Uterus (tissue), 4 donors: Measurements from ENCODE around the gene ZNF423. TPM values are rescaled to one million over a fixed set of nuclear protein-coding genes. Genes with fewer than 3 reads are reported as not detected.
A peak's percentile ranks its signal among the peaks of the same experiment; 100 is the strongest.

ENCODE experiments used
- DNase-seq, 2 donors: peaks; one replicate each; pipeline ENCODE4 v3.0.0-alpha.2; 2019 to 2020
- H3K27ac ChIP-seq, 2 donors: fragments of 200-600 bp; sonication (generic); 1 replicate in 1 of 2; 2 replicates in 1 of 2; pipeline ENCODE4 v1.5.1; 2016 to 2018
- H3K27me3 ChIP-seq, 2 donors: fragments of 200-600 bp; sonication (generic); one replicate each; pipeline ENCODE4 v1.5.1; 2018 to 2019; ENCODE audit warnings: control low read depth in 1 of 2
- H3K36me3 ChIP-seq, 2 donors: fragments of 200-600 bp; sonication (generic); one replicate each; pipeline ENCODE4 v1.5.1; 2019; ENCODE audit warnings: control low read depth in 1 of 2
- H3K4me1 ChIP-seq, 2 donors: fragments of 200-600 bp; sonication (generic); one replicate each; pipeline ENCODE4 v1.5.1; 2018 to 2019; ENCODE audit warnings: control low read depth in 1 of 2
- H3K4me3 ChIP-seq, 2 donors: fragments of 200-600 bp; sonication (generic); 1 replicate in 1 of 2; 2 replicates in 1 of 2; pipeline ENCODE4 v1.5.1; 2018 to 2019; ENCODE audit warnings: mild to moderate bottlenecking in 1 of 2
- H3K9me3 ChIP-seq, 2 donors: fragments of 200-600 bp; sonication (generic); one replicate each; pipeline ENCODE4 v1.5.1; 2019; ENCODE audit warnings: control low read depth in 1 of 2
- CTCF ChIP-seq, 4 experiments: fragments of 200-600 bp in 2 of 4; fragments of 450-650 bp in 2 of 4; sonication (generic) in 2 of 4; IDR thresholded peaks; one replicate each; pipeline ENCODE4 v1.5.1; 2016 to 2019; ENCODE audit warnings: antibody characterized with exemption in 4 of 4, mild to moderate bottlenecking in 2 of 4, moderate library complexity in 1 of 4
- POLR2A ChIP-seq, 2 donors: fragments of 450-650 bp; IDR thresholded peaks; one replicate each; pipeline ENCODE4 v1.6.1; 2016; ENCODE audit warnings: antibody characterized with exemption in 2 of 2, mild to moderate bottlenecking in 1 of 2, moderate library complexity in 1 of 2
- intact Hi-C: fragments of 100-400 bp; cut with DNase I; formaldehyde crosslinking; loops from one replicate; pipeline ENCODE4 v1.15.1; 2023; ENCODE audit warnings: low total_unique reads
- total RNA-seq, 4 donors: library from RNA; depleted of rRNA in 3 of 4; stranded (reverse); fragments of >200 nt in 3 of 4; gene quantifications; one replicate each; pipeline versions ENCODE4 v1.1.0 to v1.2.4, GENCODE V29; 2014 to 2023
- donor health status: DM: yes; HTN: yes; CAD: no.

The ZNF423 gene
- total RNA-seq, 4 donors from 2014 or later = 7.1 to 33.5 (median 14.7) TPM

- no peaks in the 10 kb centered on the region for H3K36me3 ChIP-seq
- H3K4me3 ChIP-seq = no peak overlapping the region
- H3K27ac ChIP-seq = peak overlapping the region; percentile 81 to 87
- TF ChIP-seq POLR2A (IDR thresholded peaks at IDR 0.05) (no peak), CTCF (IDR thresholded peaks at IDR 0.05) (no peak)
- peaks cover 5 to 26% of the 10 kb centered on the region in 2 donors for H3K4me1 ChIP-seq
- H3K9me3 ChIP-seq = no peaks in the 10 kb centered on the region
- peak in 1 of 2 donors; percentile 37 for DNase-seq
- no peaks in the 10 kb centered on the region for H3K27me3 ChIP-seq
- intact Hi-C loops = no loop called here
Observed at GRCh38 chr16:49699841-49700175, 156.1 kb downstream of the ZNF423 start.

- H3K4me1 ChIP-seq = peaks cover 5 to 26% of the 10 kb centered on the region in 2 donors
- H3K36me3 ChIP-seq = no peaks in the 10 kb centered on the region
- H3K4me3 ChIP-seq = no peak overlapping the region
- TF ChIP-seq POLR2A (IDR thresholded peaks at IDR 0.05) (no peak), CTCF (IDR thresholded peaks at IDR 0.05) (no peak)
- intact Hi-C loops = no loop called here
- DNase-seq = peak; percentile 63 to 66
- no peaks in the 10 kb centered on the region for H3K9me3 ChIP-seq
- H3K27ac ChIP-seq = peak overlapping the region; percentile 81 to 87
- H3K27me3 ChIP-seq = no peaks in the 10 kb centered on the region
Observed at GRCh38 chr16:49698931-49699840, 156.7 kb downstream of the ZNF423 start.

- H3K27me3 ChIP-seq = no peaks in the 10 kb centered on the region
- TF ChIP-seq CTCF (IDR thresholded peaks at IDR 0.05) = no peak
- no peak for TF ChIP-seq POLR2A (IDR thresholded peaks at IDR 0.05)
- peak in 1 of 2 donors; percentile 33 for DNase-seq
- peaks cover 5 to 26% of the 10 kb centered on the region in 2 donors for H3K4me1 ChIP-seq
- no peak overlapping the region for H3K4me3 ChIP-seq
- H3K9me3 ChIP-seq = no peaks in the 10 kb centered on the region
- intact Hi-C loops = no loop called here
- H3K36me3 ChIP-seq = no peaks in the 10 kb centered on the region
- H3K27ac ChIP-seq = peak overlapping the region; percentile 81 to 87
Observed at GRCh38 chr16:49698453-49698815, 157.5 kb downstream of the ZNF423 start.

GRCh38 chr16:49697631-49698452 lies 158.1 kb downstream of the ZNF423 start:
- intact Hi-C loops = no loop called here
- H3K27ac ChIP-seq = peak overlapping the region; percentile 81 to 87
- TF ChIP-seq CTCF (IDR thresholded peaks at IDR 0.05) (no peak), POLR2A (IDR thresholded peaks at IDR 0.05) (no peak)

More at GRCh38 chr16:49697631-49698452, 158.1 kb downstream of the ZNF423 start:
- H3K27me3 ChIP-seq = no peaks in the 10 kb centered on the region
- H3K36me3 ChIP-seq = no peaks in the 10 kb centered on the region
- H3K9me3 ChIP-seq = no peaks in the 10 kb centered on the region
- peaks cover 5 to 26% of the 10 kb centered on the region in 2 donors for H3K4me1 ChIP-seq
- H3K4me3 ChIP-seq = no peak overlapping the region
- DNase-seq = no peak
